ENCODE results near the gene ARHGEF17. TPM values are rescaled to one million over a fixed set of nuclear protein-coding genes. Genes with fewer than 3 reads are reported as not detected.

The ARHGEF17 gene
- total RNA-seq, 1 donor from 2014 or later: 19.9 TPM

- no peak overlapping the region for H3K27ac ChIP-seq
- no peak overlapping the region for H3K9ac ChIP-seq
- no peaks in the 10 kb centered on the region for H3K79me2 ChIP-seq (ENCODE audit: low read depth)
- no peaks in the 10 kb centered on the region for H3K9me3 ChIP-seq (ENCODE audit: low read depth)
- no peaks in the 10 kb centered on the region for H4K20me1 ChIP-seq (ENCODE audit: low read depth)
- Mint-ChIP-seq H3K27me3 (ENCODE audit: insufficient read depth, low read depth) (peaks cover 7% of the 10 kb centered on the region), H3K9me3 (no peaks in the 10 kb centered on the region), H3K36me3 (no peaks in the 10 kb centered on the region), H3K27ac (no peak overlapping the region), H3K4me3 (no peak overlapping the region), H3K4me1 (peaks cover 13% of the 10 kb centered on the region)
- no peaks in the 10 kb centered on the region for H3F3A ChIP-seq (ENCODE audit: low read depth)
- H3K36me3 ChIP-seq: no peaks in the 10 kb centered on the region
- no peak for DNase-seq (ENCODE audit: low spot score)
- no peak overlapping the region for H2AFZ ChIP-seq (replicated peaks)
- TF ChIP-seq, protein P1, sequence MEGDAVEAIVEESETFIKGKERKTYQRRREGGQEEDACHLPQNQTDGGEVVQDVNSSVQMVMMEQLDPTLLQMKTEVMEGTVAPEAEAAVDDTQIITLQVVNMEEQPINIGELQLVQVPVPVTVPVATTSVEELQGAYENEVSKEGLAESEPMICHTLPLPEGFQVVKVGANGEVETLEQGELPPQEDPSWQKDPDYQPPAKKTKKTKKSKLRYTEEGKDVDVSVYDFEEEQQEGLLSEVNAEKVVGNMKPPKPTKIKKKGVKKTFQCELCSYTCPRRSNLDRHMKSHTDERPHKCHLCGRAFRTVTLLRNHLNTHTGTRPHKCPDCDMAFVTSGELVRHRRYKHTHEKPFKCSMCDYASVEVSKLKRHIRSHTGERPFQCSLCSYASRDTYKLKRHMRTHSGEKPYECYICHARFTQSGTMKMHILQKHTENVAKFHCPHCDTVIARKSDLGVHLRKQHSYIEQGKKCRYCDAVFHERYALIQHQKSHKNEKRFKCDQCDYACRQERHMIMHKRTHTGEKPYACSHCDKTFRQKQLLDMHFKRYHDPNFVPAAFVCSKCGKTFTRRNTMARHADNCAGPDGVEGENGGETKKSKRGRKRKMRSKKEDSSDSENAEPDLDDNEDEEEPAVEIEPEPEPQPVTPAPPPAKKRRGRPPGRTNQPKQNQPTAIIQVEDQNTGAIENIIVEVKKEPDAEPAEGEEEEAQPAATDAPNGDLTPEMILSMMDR (IDR thresholded peaks at IDR 0.05): no peak
- TF ChIP-seq EZH2 (IDR thresholded peaks at IDR 0.05) (no peak), EZH2phosphoT487 (IDR thresholded peaks at IDR 0.05) (no peak)
- H3K4me1 ChIP-seq: peaks cover 5% of the 10 kb centered on the region
- peaks cover 6% of the 10 kb centered on the region for H3K27me3 ChIP-seq
- H3K4me3 ChIP-seq: no peak overlapping the region
- H3K4me2 ChIP-seq: no peak overlapping the region
Measured at GRCh38 chr11:73299751-73300150, 8.3 kb upstream of the ARHGEF17 start.

DNA sequence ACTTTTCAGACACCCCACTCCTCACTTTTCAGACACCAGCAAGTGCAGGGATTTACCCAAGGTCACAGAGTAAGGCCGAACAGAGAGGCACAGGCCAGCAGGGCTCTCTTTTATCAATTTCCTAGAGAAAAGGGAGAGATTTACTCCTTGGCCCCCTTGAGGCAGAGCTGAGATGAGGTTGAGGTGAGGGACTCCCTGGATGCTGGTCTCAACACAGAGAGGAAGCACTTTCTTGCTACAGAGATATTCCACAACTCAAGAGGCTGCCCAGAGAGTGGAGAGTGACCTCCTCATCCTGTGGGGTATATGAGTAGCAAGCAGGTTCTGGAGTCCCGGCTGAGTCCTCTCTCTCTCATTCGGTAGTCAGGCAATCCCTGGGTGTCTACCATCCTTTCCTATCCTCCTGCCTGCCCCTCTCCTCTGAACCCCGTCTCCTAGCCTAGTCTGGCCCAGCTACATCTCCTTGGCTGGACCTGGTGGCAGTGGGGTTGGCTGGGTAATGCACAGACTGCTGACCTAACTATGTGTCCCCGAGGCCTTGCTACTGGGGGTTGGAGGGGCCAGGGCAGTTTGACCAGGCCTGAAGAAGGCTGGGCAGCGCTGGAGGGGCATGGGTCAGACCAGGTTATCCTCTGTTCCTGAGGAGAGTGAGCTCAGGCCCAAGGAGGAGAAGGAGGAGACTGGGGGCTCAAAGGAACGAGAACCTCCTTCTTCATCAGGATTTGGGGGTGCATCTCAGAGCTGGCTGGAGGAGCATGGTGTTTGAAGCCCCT, 1.8 kb upstream of the ARHGEF17 start:
- Histone ChIP-seq H3K9me3 (ENCODE audit: low read depth) (no peaks in the 10 kb centered on the region), H3K27ac (peak overlapping the region; percentile 73), H3K9ac (no peak overlapping the region), H3K4me2 (peak overlapping the region; percentile 52), H2AFZ (replicated peaks) (no peak overlapping the region), H3F3A (ENCODE audit: low read depth) (peaks cover 19% of the 10 kb centered on the region), H3K27me3 (peaks cover 2% of the 10 kb centered on the region), H3K36me3 (no peaks in the 10 kb centered on the region), H4K20me1 (ENCODE audit: low read depth) (peaks cover 24% of the 10 kb centered on the region), H3K4me3 (no peak overlapping the region), H3K79me2 (ENCODE audit: low read depth) (peaks cover 29% of the 10 kb centered on the region), H3K4me1 (peaks cover 21% of the 10 kb centered on the region)
- Mint-ChIP-seq H3K4me1 (peaks cover 24% of the 10 kb centered on the region), H3K9me3 (peaks cover 3% of the 10 kb centered on the region), H3K27ac (peak overlapping the region; percentile 99), H3K27me3 (ENCODE audit: insufficient read depth, low read depth) (peaks cover 7% of the 10 kb centered on the region), H3K4me3 (peak overlapping the region; percentile 50), H3K36me3 (no peaks in the 10 kb centered on the region)
- no peak for DNase-seq (ENCODE audit: low spot score)
- TF ChIP-seq, protein P1 (IDR thresholded peaks at IDR 0.05): peak; percentile 7
- no peak for TF ChIP-seq EZH2phosphoT487 (IDR thresholded peaks at IDR 0.05)
- TF ChIP-seq EZH2 (IDR thresholded peaks at IDR 0.05): no peak

- H3F3A ChIP-seq (ENCODE audit: low read depth): peaks cover 19% of the 10 kb centered on the region
- H3K27ac Mint-ChIP-seq: peak overlapping the region; percentile 99
- peaks cover 2% of the 10 kb centered on the region for H3K36me3 Mint-ChIP-seq
- no peaks in the 10 kb centered on the region for H3K36me3 ChIP-seq
- H3K9me3 Mint-ChIP-seq: peaks cover 3% of the 10 kb centered on the region
- H3K4me2 ChIP-seq: peak overlapping the region; percentile 52
- DNase-seq (ENCODE audit: low spot score): no peak
- peaks cover 2% of the 10 kb centered on the region for H3K27me3 ChIP-seq
- no peaks in the 10 kb centered on the region for H3K9me3 ChIP-seq (ENCODE audit: low read depth)
- peaks cover 31% of the 10 kb centered on the region for H3K4me1 Mint-ChIP-seq
- peaks cover 26% of the 10 kb centered on the region for H3K4me1 ChIP-seq
- no peak for TF ChIP-seq EZH2phosphoT487 (IDR thresholded peaks at IDR 0.05)
- TF ChIP-seq, protein P1 (IDR thresholded peaks at IDR 0.05): no peak
- H3K27ac ChIP-seq: peak overlapping the region; percentile 73
- peak overlapping the region; percentile 3 for H2AFZ ChIP-seq (replicated peaks)
- H3K4me3 ChIP-seq: peak overlapping the region; percentile 13
- no peak overlapping the region for H3K9ac ChIP-seq
- H4K20me1 ChIP-seq (ENCODE audit: low read depth): peaks cover 31% of the 10 kb centered on the region
- H3K79me2 ChIP-seq (ENCODE audit: low read depth): peaks cover 36% of the 10 kb centered on the region
- peak overlapping the region; percentile 87 for H3K4me3 Mint-ChIP-seq
- peaks cover 7% of the 10 kb centered on the region for H3K27me3 Mint-ChIP-seq (ENCODE audit: insufficient read depth, low read depth)
Measured at GRCh38 chr11:73306977-73307322, 1.1 kb upstream of the ARHGEF17 start.

All from neural progenitor cell (in vitro differentiated cells).